Measurements from ENCODE around the gene LSS. TPM values are rescaled to one million over a fixed set of nuclear protein-coding genes. Genes with fewer than 3 reads are reported as not detected.

Gene LSS
- polyA plus RNA-seq, 1 donor (not counting 4 experiments of a cell fraction or from before 2014, with no cell fraction given), result 105 TPM

DNA sequence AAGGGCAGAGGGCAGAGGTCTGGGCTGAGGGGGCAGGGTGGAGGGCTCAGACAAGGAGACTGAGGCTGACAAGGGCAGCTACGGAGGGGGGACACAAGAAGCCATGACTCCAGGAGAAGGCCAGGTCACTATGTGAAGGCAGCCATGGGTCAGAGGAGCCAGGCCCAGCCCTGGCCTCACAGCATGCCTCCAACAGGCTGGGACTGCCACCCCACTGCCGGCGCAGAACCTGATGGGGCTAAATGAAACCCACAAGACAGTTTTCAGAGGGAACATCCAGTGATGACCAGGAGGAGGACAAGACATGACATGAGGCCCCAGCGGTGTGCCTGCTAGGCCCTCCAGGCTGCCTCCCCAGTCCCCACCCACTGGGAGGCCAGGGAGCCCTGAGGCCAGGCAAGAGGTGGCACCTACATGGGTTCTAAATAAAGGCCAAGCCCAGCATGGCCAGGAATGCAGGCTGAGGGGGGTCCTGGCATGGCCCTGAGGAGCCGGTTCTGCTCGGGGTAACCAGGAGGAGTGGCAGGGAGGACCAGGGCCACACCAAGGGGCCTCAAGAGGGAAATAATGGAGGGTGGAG, 27.3 kb upstream of the LSS start:
- no peak overlapping the region for H3K4me3 ChIP-seq (ENCODE audit: control insufficient read depth in 2 of 3, extremely low read depth in 1 of 3, insufficient read depth in 2 of 3, low read depth in 1 of 3, low read length in 3 of 3)
- no peaks in the 10 kb centered on the region for H3K27me3 ChIP-seq (ENCODE audit: control insufficient read depth, extremely low read depth, insufficient read depth, low read length)
- no peaks in the 10 kb centered on the region for H3K9me1 ChIP-seq (ENCODE audit: control insufficient read depth, extremely low read depth, insufficient read depth, low read length)
- no peaks in the 10 kb centered on the region for H3K79me2 ChIP-seq (ENCODE audit: control insufficient read depth, insufficient read depth, low read length)
- DNase-seq (ENCODE audit: low read depth, low spot score) (no peak), FAIRE-seq (no peak)
- H2AFZ ChIP-seq (ENCODE audit: control insufficient read depth, low read length), result no peak overlapping the region
- TF ChIP-seq CTCF (optimal IDR thresholded peaks at IDR 0.05 in 1 of 3, IDR thresholded peaks at IDR 0.05 in 1 of 3, conservative IDR thresholded peaks at IDR 0.05 in 1 of 3; ENCODE audit: extremely low read depth in 1 of 3, insufficient read depth in 2 of 3, low read length in 3 of 3) (no peak), EZH2 (IDR thresholded peaks at IDR 0.05; ENCODE audit: low read length) (no peak)
- dilution Hi-C loops (cut with MboI; ENCODE audit: extremely low pct_ligation_motif_present, low sequenced_read_pairs), result no loop called here
- H3K36me3 ChIP-seq (ENCODE audit: control insufficient read depth in 2 of 2, extremely low read depth in 1 of 2, insufficient read depth in 2 of 2, low read length in 2 of 2), result peaks cover 47 to 49% of the 10 kb centered on the region in 2 experiments
- H3K4me2 ChIP-seq (ENCODE audit: control insufficient read depth, extremely low read depth, insufficient read depth, low read depth, low read length), result no peak overlapping the region
- no peaks in the 10 kb centered on the region for H3K4me1 ChIP-seq (ENCODE audit: control insufficient read depth, extremely low read depth, insufficient read depth, low read length)
- H3K9me3 ChIP-seq (ENCODE audit: control insufficient read depth, low read depth, low read length), result no peaks in the 10 kb centered on the region
- no peak overlapping the region for H3K9ac ChIP-seq (ENCODE audit: control insufficient read depth, extremely low read depth, insufficient read depth, low read length)
- no peak overlapping the region for H3K27ac ChIP-seq (ENCODE audit: control insufficient read depth, insufficient read depth, low read length)
- no peaks in the 10 kb centered on the region for H4K20me1 ChIP-seq (ENCODE audit: control insufficient read depth, extremely low read depth, insufficient read depth, low read length)

GRCh38 chr21:46255166-46255565, 26.6 kb upstream of the LSS start:
- Histone ChIP-seq H3K4me2 (ENCODE audit: control insufficient read depth, extremely low read depth, insufficient read depth, low read depth, low read length) (no peak overlapping the region), H3K27me3 (ENCODE audit: control insufficient read depth, extremely low read depth, insufficient read depth, low read length) (no peaks in the 10 kb centered on the region), H3K36me3 (ENCODE audit: control insufficient read depth in 2 of 2, extremely low read depth in 1 of 2, insufficient read depth in 2 of 2, low read length in 2 of 2) (peaks cover 44 to 47% of the 10 kb centered on the region in 2 experiments), H4K20me1 (ENCODE audit: control insufficient read depth, extremely low read depth, insufficient read depth, low read length) (no peaks in the 10 kb centered on the region), H3K9ac (ENCODE audit: control insufficient read depth, extremely low read depth, insufficient read depth, low read length) (no peak overlapping the region), H3K4me1 (ENCODE audit: control insufficient read depth, extremely low read depth, insufficient read depth, low read length) (no peaks in the 10 kb centered on the region), H3K4me3 (ENCODE audit: control insufficient read depth in 2 of 3, extremely low read depth in 1 of 3, insufficient read depth in 2 of 3, low read depth in 1 of 3, low read length in 3 of 3) (no peak overlapping the region), H3K9me3 (ENCODE audit: control insufficient read depth, low read depth, low read length) (no peaks in the 10 kb centered on the region), H3K27ac (ENCODE audit: control insufficient read depth, insufficient read depth, low read length) (no peak overlapping the region), H2AFZ (ENCODE audit: control insufficient read depth, low read length) (no peak overlapping the region), H3K79me2 (ENCODE audit: control insufficient read depth, insufficient read depth, low read length) (no peaks in the 10 kb centered on the region), H3K9me1 (ENCODE audit: control insufficient read depth, extremely low read depth, insufficient read depth, low read length) (no peaks in the 10 kb centered on the region)
- dilution Hi-C loops (cut with MboI; ENCODE audit: extremely low pct_ligation_motif_present, low sequenced_read_pairs), result no loop called here
- no peak for DNase-seq (ENCODE audit: low read depth, low spot score)
- FAIRE-seq, result no peak
- TF ChIP-seq CTCF (optimal IDR thresholded peaks at IDR 0.05 in 1 of 3, IDR thresholded peaks at IDR 0.05 in 1 of 3, conservative IDR thresholded peaks at IDR 0.05 in 1 of 3; ENCODE audit: extremely low read depth in 1 of 3, insufficient read depth in 2 of 3, low read length in 3 of 3), result no peak
- TF ChIP-seq EZH2 (IDR thresholded peaks at IDR 0.05; ENCODE audit: low read length), result no peak
